ENCODE results near the gene RNF175. TPM values are rescaled to one million over a fixed set of nuclear protein-coding genes. Genes with fewer than 3 reads are reported as not detected.

The RNF175 gene
- total RNA-seq, 3 donors from 2014 or later = 0.63 TPM; not detected in 2

DNA sequence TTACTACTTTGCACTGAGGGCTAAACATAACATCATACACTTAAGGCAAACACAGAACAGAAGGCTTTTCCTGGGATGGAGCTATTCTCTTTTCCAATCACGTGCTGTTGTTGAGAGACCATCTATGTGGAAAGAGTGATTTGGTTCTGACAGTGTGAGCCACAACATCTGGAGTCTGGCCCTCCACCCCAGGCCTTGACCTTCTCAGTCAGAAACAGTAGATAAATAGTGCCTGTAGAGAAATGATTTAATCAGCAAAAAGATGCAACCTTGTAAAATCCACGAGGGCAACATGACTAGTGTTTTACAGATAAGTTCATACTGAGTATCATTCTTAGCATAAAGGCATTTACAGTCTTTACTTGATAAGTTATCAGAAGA, 39.9 kb upstream of the RNF175 start:
- Histone ChIP-seq H3K4me3 (no peak overlapping the region), H3K36me3 (ENCODE audit: low read depth) (no peaks in the 10 kb centered on the region), H3K9me3 (no peaks in the 10 kb centered on the region), H3K4me1 (ENCODE audit: low read depth) (no peaks in the 10 kb centered on the region)
- ATAC-seq (no peak), DNase-seq (no peak)
- TF ChIP-seq, protein P1, sequence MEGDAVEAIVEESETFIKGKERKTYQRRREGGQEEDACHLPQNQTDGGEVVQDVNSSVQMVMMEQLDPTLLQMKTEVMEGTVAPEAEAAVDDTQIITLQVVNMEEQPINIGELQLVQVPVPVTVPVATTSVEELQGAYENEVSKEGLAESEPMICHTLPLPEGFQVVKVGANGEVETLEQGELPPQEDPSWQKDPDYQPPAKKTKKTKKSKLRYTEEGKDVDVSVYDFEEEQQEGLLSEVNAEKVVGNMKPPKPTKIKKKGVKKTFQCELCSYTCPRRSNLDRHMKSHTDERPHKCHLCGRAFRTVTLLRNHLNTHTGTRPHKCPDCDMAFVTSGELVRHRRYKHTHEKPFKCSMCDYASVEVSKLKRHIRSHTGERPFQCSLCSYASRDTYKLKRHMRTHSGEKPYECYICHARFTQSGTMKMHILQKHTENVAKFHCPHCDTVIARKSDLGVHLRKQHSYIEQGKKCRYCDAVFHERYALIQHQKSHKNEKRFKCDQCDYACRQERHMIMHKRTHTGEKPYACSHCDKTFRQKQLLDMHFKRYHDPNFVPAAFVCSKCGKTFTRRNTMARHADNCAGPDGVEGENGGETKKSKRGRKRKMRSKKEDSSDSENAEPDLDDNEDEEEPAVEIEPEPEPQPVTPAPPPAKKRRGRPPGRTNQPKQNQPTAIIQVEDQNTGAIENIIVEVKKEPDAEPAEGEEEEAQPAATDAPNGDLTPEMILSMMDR (IDR thresholded peaks at IDR 0.05) = no peak
- intact Hi-C loops (cut with DNase I, micrococcal nuclease) = no loop called here

DNA sequence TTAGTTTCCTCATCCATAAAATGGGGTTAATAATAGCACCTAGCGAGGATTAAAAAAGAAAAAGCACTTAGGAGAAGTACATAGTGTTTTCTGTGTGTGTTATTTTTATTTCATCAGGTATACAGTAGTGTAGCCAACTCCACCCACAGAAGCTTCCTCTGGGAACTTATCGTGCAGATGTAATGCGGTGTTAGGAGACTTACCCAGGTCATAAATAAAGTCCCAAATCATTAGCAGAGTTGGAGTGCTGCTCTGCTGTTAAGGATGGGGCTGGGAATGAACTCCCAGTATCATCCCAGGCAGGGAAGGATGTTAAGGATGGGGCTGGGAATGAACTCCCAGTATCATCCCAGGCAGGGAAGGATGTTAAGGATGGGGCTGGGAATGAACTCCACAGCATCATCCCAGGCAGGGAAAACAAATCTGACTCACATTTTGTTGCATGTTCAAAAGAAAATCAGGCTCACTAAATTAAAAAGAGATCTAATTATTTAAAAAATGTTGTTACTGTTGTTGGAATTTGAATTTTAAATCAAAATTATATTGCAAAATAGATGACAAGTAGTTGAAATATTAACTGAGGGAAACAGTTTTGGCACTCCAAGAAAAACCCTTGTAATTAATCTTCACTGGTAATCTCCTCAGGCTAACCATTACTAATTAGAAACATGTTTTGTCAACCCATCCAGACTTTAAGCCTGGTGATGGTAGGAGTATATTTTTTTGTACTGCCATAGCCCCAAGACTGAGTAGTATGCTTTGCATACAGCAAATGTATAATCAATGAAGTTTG, 39.3 kb upstream of the RNF175 start:
- intact Hi-C loops (cut with DNase I, micrococcal nuclease) = no loop called here
- ATAC-seq (no peak), DNase-seq (no peak)
- no peak overlapping the region for H3K4me3 ChIP-seq
- TF ChIP-seq, protein P1 (IDR thresholded peaks at IDR 0.05) = no peak
- no peaks in the 10 kb centered on the region for H3K36me3 ChIP-seq (ENCODE audit: low read depth)
- H3K4me1 ChIP-seq (ENCODE audit: low read depth) = no peaks in the 10 kb centered on the region
- no peaks in the 10 kb centered on the region for H3K9me3 ChIP-seq

DNA sequence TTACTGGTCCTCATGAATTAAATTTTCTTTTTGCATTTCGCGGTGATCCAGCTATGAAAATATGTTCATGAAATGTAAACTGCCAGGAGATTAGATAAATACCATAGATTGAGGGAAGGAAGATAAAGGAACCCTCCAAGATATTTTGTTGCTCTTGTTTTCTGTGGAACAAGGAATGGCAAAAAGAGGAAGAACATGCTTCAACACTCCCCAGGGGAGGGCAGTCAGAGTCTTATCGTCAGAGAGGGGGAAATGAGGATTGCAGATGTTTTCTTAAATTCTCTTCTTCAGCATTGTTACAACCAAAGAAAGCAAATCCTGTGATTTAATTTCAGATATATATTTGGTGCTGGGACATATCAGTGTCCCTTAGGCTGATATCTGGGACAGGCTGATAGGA, 38.6 kb upstream of the RNF175 start:
- H3K4me1 ChIP-seq (ENCODE audit: low read depth) = no peaks in the 10 kb centered on the region
- ATAC-seq = no peak
- H3K9me3 ChIP-seq = no peaks in the 10 kb centered on the region
- intact Hi-C loops (cut with DNase I, micrococcal nuclease) = no loop called here
- DNase-seq = no peak
- H3K36me3 ChIP-seq (ENCODE audit: low read depth) = no peaks in the 10 kb centered on the region
- TF ChIP-seq, protein P1 (IDR thresholded peaks at IDR 0.05) = no peak
- H3K4me3 ChIP-seq = no peak overlapping the region

DNA sequence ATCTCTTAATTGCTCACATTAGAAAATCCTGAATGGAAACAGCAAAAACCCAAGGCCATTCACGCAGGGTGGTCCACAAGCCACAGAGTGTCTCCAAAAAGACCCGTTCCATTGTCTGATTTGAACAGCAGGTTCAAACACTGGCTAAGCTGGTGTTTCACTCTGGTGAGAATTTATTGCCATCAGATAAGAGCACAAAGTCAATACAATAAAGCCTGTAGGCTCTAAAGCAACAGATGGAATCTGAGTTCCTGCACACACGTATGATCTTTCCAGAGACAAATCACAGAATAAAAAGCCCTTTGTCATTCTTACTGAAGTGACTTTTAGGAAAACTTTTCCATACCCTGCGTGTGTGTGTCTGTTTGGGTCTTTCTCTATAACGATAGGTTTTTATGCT, 34.2 kb upstream of the RNF175 start:
- H3K36me3 ChIP-seq (ENCODE audit: low read depth) = no peaks in the 10 kb centered on the region
- TF ChIP-seq, protein P1 (IDR thresholded peaks at IDR 0.05) = no peak
- intact Hi-C loops (cut with DNase I, micrococcal nuclease) = no loop called here
- no peak for DNase-seq
- H3K9me3 ChIP-seq = no peaks in the 10 kb centered on the region
- peaks cover 19% of the 10 kb centered on the region for H3K4me1 ChIP-seq (ENCODE audit: low read depth)
- H3K4me3 ChIP-seq = no peak overlapping the region
- ATAC-seq = peak; percentile 92

DNA sequence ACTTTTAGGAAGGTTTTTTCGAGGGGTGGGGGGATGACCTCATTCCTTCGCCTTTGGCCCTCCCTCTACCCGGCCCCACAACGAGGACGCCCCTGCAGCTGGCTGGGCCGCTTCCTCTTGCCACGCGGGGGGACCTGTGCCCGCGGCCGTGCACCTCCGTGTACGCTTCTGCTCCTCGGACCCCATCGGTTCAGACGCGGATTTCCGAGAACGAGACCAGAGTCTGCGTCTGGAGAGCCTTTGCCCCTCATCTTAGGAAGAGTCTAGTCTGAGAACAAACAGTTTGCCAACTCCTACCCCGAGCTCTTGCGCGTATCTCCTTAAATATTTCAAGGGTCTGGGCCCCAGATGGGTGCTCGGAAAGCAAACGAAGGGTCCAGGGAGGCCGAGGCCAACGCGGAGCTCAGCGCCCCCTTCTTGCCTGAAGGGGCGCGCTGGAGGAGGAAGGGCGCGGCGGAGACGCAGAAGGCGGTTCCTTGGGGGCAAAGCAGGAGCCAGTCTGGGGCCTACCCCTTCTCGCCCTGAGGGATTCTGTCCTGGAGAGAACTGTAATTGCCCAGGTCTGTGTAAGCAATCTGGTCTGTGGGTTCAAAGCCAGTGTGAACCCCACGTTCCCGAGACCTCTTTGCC, 32.9 kb upstream of the RNF175 start:
- Histone ChIP-seq H3K9me3 (no peaks in the 10 kb centered on the region), H3K4me3 (no peak overlapping the region), H3K36me3 (ENCODE audit: low read depth) (no peaks in the 10 kb centered on the region), H3K4me1 (ENCODE audit: low read depth) (peaks cover 19% of the 10 kb centered on the region)
- TF ChIP-seq, protein P1 (IDR thresholded peaks at IDR 0.05) = no peak
- intact Hi-C loops (cut with DNase I, micrococcal nuclease) = no loop called here
- no peak for ATAC-seq
- peak in 1 of 3 donors; percentile 43 for DNase-seq

Measured in mucosa of descending colon (tissue), 3 donors.